ENCODE measurements around the gene OR51B6.
"Not testable (repeated sequence)": the region's sequence is repeated elsewhere in the genome, so short reads cannot be mapped to it uniquely, and the experiment has no call there.

OR51B6 gene

DNA sequence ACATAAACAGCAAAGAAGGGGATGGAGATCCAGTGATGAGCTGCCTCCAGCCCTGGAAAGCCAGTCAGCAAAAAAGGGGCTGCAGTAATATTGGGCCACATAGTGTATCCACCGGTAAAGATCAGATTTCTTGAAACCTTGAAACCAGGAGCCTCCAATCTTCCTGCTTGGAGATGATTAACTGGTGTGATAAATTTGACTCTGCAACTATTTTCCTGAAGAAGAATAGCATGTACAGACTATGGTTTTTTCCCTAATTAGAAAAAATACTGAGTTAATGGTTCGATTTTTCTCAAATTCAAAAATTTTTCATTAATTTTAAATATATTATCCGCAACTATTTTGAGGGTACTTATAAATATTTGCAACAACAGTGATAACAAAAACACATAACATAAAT lies 27.1 kb upstream of the OR51B6 start, which contains the start of gene OR51B2:
Gene OR51B2, minus strand, starts transcription at position 101 of the 400 bp plus-strand sequence. Its CDS starts 0 bp downstream, at position 101.
- DNase-seq (ENCODE audit: low spot score): no peak
- Histone ChIP-seq H2BK5ac (ENCODE audit: low read length) (no peak within 1 kb of the TSS), H4K91ac (ENCODE audit: low read depth, low read length, poor library complexity) (no peak within 1 kb of the TSS), H2AFZ (ENCODE audit: low read length) (no peak within 1 kb of the TSS), H3K36me3 (replicated peaks in 1 of 2; ENCODE audit: control insufficient read depth in 2 of 2, insufficient read depth in 2 of 2, low read length in 2 of 2) (no peaks in the 10 kb centered on the region), H4K8ac (ENCODE audit: low read depth, low read length) (no peak within 1 kb of the TSS), H3K4me1 (ENCODE audit: control insufficient read depth in 2 of 2, insufficient read depth in 1 of 2, low read depth in 1 of 2, low read length in 2 of 2) (no peaks in the 10 kb centered on the region), H2AK5ac (ENCODE audit: low read depth, low read length) (no peak within 1 kb of the TSS), H3K18ac (ENCODE audit: low read length) (no peak within 1 kb of the TSS), H3K4me3 (ENCODE audit: low read length in 2 of 2) (no peak within 1 kb of the TSS), H2BK15ac (ENCODE audit: low read length) (no peak within 1 kb of the TSS), H3K79me1 (ENCODE audit: low read depth, low read length) (no peaks in the 10 kb centered on the region), H2BK120ac (ENCODE audit: low read depth, low read length) (no peak within 1 kb of the TSS), H3K4me2 (ENCODE audit: insufficient read depth, low read length, poor library complexity, severe bottlenecking) (no peak within 1 kb of the TSS), H3K14ac (ENCODE audit: low read length) (no peak within 1 kb of the TSS), H3K27ac (replicated peaks; ENCODE audit: low read length) (no peak within 1 kb of the TSS), H2BK12ac (ENCODE audit: low read length) (no peak within 1 kb of the TSS), H3K9me3 (replicated peaks in 1 of 2; ENCODE audit: control insufficient read depth in 2 of 2, insufficient read depth in 1 of 2, low read depth in 1 of 2, low read length in 2 of 2) (no peaks in the 10 kb centered on the region), H3K27me3 (ENCODE audit: control insufficient read depth in 3 of 3, insufficient read depth in 3 of 3, low read depth in 1 of 3, low read length in 3 of 3) (no peaks in the 10 kb centered on the region), H3K9ac (ENCODE audit: low read depth, low read length, poor library complexity) (no peak within 1 kb of the TSS), H3K23ac (ENCODE audit: low read depth, low read length, poor library complexity) (no peak within 1 kb of the TSS), H3K4ac (ENCODE audit: low read length) (no peak within 1 kb of the TSS)
- no CpG with 5 or more reads among the region's 3 CpGs for WGBS, 2 donors (ENCODE audit: extremely low coverage in 2 of 2, insufficient read length in 2 of 2, insufficient replicate concordance in 1 of 2)

DNA sequence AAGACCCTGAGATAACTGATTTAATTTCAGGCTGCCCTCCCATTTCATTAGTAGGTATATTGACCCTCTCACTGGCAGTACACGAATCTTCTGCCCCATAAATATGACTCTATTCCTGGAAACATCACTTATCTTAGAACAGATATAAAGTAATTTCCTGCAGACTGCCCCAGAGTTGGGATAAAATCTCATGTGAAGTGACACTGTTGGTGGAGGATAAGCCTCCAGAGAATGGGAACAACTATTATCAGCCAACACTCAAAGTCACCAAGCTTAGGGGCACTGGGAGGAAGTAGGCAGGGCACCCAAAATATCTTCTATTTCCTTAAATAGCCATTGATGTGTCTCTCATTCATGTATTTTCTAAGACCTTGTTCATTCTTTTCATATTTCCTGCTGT lies 16.1 kb upstream of the OR51B6 start:
- Histone ChIP-seq H2AFZ (ENCODE audit: low read length) (no peak overlapping the region), H4K91ac (ENCODE audit: low read depth, low read length, poor library complexity) (no peak overlapping the region), H2BK12ac (ENCODE audit: low read length) (no peak overlapping the region), H3K9me3 (replicated peaks in 1 of 2; ENCODE audit: control insufficient read depth in 2 of 2, insufficient read depth in 1 of 2, low read depth in 1 of 2, low read length in 2 of 2) (no peaks in the 10 kb centered on the region), H3K36me3 (replicated peaks in 1 of 2; ENCODE audit: control insufficient read depth in 2 of 2, insufficient read depth in 2 of 2, low read length in 2 of 2) (no peaks in the 10 kb centered on the region), H3K4ac (ENCODE audit: low read length) (no peak overlapping the region), H3K14ac (ENCODE audit: low read length) (no peak overlapping the region), H3K4me2 (ENCODE audit: insufficient read depth, low read length, poor library complexity, severe bottlenecking) (no peak overlapping the region), H3K23ac (ENCODE audit: low read depth, low read length, poor library complexity) (no peak overlapping the region), H3K18ac (ENCODE audit: low read length) (no peak overlapping the region), H3K27ac (replicated peaks; ENCODE audit: low read length) (no peak overlapping the region), H2BK120ac (ENCODE audit: low read depth, low read length) (no peak overlapping the region), H2AK5ac (ENCODE audit: low read depth, low read length) (no peak overlapping the region), H3K4me3 (ENCODE audit: low read length in 2 of 2) (no peak overlapping the region), H4K8ac (ENCODE audit: low read depth, low read length) (no peak overlapping the region), H3K79me1 (ENCODE audit: low read depth, low read length) (no peaks in the 10 kb centered on the region), H2BK15ac (ENCODE audit: low read length) (no peak overlapping the region), H2BK5ac (ENCODE audit: low read length) (no peak overlapping the region), H3K9ac (ENCODE audit: low read depth, low read length, poor library complexity) (no peak overlapping the region), H3K27me3 (ENCODE audit: control insufficient read depth in 3 of 3, insufficient read depth in 3 of 3, low read depth in 1 of 3, low read length in 3 of 3) (no peaks in the 10 kb centered on the region), H3K4me1 (ENCODE audit: control insufficient read depth in 2 of 2, insufficient read depth in 1 of 2, low read depth in 1 of 2, low read length in 2 of 2) (no peaks in the 10 kb centered on the region)
- no CpG with 5 or more reads among the region's 1 CpG for WGBS, 2 donors (ENCODE audit: extremely low coverage in 2 of 2, insufficient read length in 2 of 2, insufficient replicate concordance in 1 of 2)
- no peak for DNase-seq (ENCODE audit: low spot score)

DNA sequence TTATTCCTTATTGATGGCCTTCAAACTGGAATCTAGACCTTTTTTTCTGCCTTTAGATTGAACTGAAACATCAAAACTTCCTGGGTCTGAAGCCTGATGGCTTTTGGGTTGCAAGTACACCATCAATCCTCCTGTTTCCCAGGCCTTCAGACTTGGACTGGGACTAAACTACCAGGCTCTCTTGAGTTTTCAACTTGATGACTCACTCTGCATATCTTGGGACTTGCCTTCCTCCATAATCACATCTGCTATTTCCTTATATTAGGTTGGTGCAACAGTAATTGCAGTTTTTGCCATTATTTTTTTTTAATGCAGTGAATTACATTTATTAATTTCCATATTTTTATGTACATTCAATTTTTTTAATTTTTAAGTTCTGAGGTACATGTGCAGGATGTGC lies 15.0 kb upstream of the OR51B6 start:
- Histone ChIP-seq H3K4me1 (ENCODE audit: control insufficient read depth in 2 of 2, insufficient read depth in 1 of 2, low read depth in 1 of 2, low read length in 2 of 2) (no peaks in the 10 kb centered on the region), H3K79me1 (ENCODE audit: low read depth, low read length) (no peaks in the 10 kb centered on the region), H2BK12ac (ENCODE audit: low read length) (no peak overlapping the region), H3K36me3 (replicated peaks in 1 of 2; ENCODE audit: control insufficient read depth in 2 of 2, insufficient read depth in 2 of 2, low read length in 2 of 2) (no peaks in the 10 kb centered on the region), H3K18ac (ENCODE audit: low read length) (no peak overlapping the region), H2AK5ac (ENCODE audit: low read depth, low read length) (no peak overlapping the region), H4K8ac (ENCODE audit: low read depth, low read length) (no peak overlapping the region), H3K4me2 (ENCODE audit: insufficient read depth, low read length, poor library complexity, severe bottlenecking) (no peak overlapping the region), H3K4ac (ENCODE audit: low read length) (no peak overlapping the region), H3K9ac (ENCODE audit: low read depth, low read length, poor library complexity) (no peak overlapping the region), H2BK120ac (ENCODE audit: low read depth, low read length) (no peak overlapping the region), H3K27me3 (ENCODE audit: control insufficient read depth in 3 of 3, insufficient read depth in 3 of 3, low read depth in 1 of 3, low read length in 3 of 3) (no peaks in the 10 kb centered on the region), H3K23ac (ENCODE audit: low read depth, low read length, poor library complexity) (no peak overlapping the region), H2BK5ac (ENCODE audit: low read length) (no peak overlapping the region), H2AFZ (ENCODE audit: low read length) (no peak overlapping the region), H4K91ac (ENCODE audit: low read depth, low read length, poor library complexity) (no peak overlapping the region), H3K4me3 (ENCODE audit: low read length in 2 of 2) (no peak overlapping the region), H2BK15ac (ENCODE audit: low read length) (no peak overlapping the region), H3K9me3 (replicated peaks in 1 of 2; ENCODE audit: control insufficient read depth in 2 of 2, insufficient read depth in 1 of 2, low read depth in 1 of 2, low read length in 2 of 2) (no peaks in the 10 kb centered on the region), H3K27ac (replicated peaks; ENCODE audit: low read length) (no peak overlapping the region), H3K14ac (ENCODE audit: low read length) (no peak overlapping the region)
- DNase-seq (ENCODE audit: low spot score): no peak

DNA sequence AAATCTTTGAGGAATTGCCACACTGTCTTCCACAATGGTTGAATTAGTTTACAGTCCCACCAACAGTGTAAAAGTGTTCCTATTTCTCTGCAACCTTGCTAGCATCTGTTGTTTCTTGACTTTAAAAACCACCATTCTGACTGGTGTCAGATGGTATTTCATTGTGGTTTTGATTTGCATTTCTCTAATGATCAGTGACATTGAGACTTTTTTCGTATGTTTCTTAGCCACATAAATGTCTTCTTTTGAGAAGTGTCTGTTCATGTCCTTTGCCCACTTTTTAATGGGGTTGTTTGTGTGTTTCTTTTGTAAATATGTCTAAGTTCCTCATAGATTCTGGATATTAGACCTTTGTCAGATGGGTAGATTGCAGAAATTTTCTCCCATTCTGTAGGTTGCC lies 14.1 kb upstream of the OR51B6 start:
- H3K79me1 ChIP-seq (ENCODE audit: low read depth, low read length); H2BK120ac ChIP-seq (ENCODE audit: low read depth, low read length); H2BK15ac ChIP-seq (ENCODE audit: low read length); H3K4me1 ChIP-seq (ENCODE audit: control insufficient read depth in 2 of 2, insufficient read depth in 1 of 2, low read depth in 1 of 2, low read length in 2 of 2); H4K8ac ChIP-seq (ENCODE audit: low read depth, low read length); H3K9ac ChIP-seq (ENCODE audit: low read depth, low read length, poor library complexity); H2BK5ac ChIP-seq (ENCODE audit: low read length); H3K23ac ChIP-seq (ENCODE audit: low read depth, low read length, poor library complexity); H2AFZ ChIP-seq (ENCODE audit: low read length); H3K4ac ChIP-seq (ENCODE audit: low read length); H3K27me3 ChIP-seq (ENCODE audit: control insufficient read depth in 3 of 3, insufficient read depth in 3 of 3, low read depth in 1 of 3, low read length in 3 of 3); H3K4me3 ChIP-seq (ENCODE audit: low read length in 2 of 2); H2AK5ac ChIP-seq (ENCODE audit: low read depth, low read length); DNase-seq (ENCODE audit: low spot score); H3K9me3 ChIP-seq (replicated peaks in 1 of 2; ENCODE audit: control insufficient read depth in 2 of 2, insufficient read depth in 1 of 2, low read depth in 1 of 2, low read length in 2 of 2); H4K91ac ChIP-seq (ENCODE audit: low read depth, low read length, poor library complexity); H3K36me3 ChIP-seq (replicated peaks in 1 of 2; ENCODE audit: control insufficient read depth in 2 of 2, insufficient read depth in 2 of 2, low read length in 2 of 2); H3K27ac ChIP-seq (replicated peaks; ENCODE audit: low read length); H3K18ac ChIP-seq (ENCODE audit: low read length); H3K4me2 ChIP-seq (ENCODE audit: insufficient read depth, low read length, poor library complexity, severe bottlenecking); H2BK12ac ChIP-seq (ENCODE audit: low read length); H3K14ac ChIP-seq (ENCODE audit: low read length): not testable (repeated sequence)
- WGBS, 2 donors (ENCODE audit: extremely low coverage in 2 of 2, insufficient read length in 2 of 2, insufficient replicate concordance in 1 of 2): no CpG with 5 or more reads among the region's 1 CpG
